Skin epidermis (tissue), 12 donors: Measurements from ENCODE around the gene BRSK2.

Experiments
- H3K27ac ChIP-seq, 21 experiments: fragments of 200-600 bp; sonication (generic) in 11 of 21; one replicate each; pipeline ENCODE4 v1.5.0; 2020; ENCODE audit warnings: mild to moderate bottlenecking in 3 of 21, inconsistent platforms in 2 of 21, moderate library complexity in 2 of 21
- H3K4me3 ChIP-seq, 7 experiments: fragments of 200-600 bp; sonication (generic) in 2 of 7; one replicate each; pipeline ENCODE4 v1.5.0; 2020; ENCODE audit warnings: inconsistent platforms in 2 of 7, mild to moderate bottlenecking in 2 of 7, moderate library complexity in 1 of 7

The BRSK2 gene

DNA sequence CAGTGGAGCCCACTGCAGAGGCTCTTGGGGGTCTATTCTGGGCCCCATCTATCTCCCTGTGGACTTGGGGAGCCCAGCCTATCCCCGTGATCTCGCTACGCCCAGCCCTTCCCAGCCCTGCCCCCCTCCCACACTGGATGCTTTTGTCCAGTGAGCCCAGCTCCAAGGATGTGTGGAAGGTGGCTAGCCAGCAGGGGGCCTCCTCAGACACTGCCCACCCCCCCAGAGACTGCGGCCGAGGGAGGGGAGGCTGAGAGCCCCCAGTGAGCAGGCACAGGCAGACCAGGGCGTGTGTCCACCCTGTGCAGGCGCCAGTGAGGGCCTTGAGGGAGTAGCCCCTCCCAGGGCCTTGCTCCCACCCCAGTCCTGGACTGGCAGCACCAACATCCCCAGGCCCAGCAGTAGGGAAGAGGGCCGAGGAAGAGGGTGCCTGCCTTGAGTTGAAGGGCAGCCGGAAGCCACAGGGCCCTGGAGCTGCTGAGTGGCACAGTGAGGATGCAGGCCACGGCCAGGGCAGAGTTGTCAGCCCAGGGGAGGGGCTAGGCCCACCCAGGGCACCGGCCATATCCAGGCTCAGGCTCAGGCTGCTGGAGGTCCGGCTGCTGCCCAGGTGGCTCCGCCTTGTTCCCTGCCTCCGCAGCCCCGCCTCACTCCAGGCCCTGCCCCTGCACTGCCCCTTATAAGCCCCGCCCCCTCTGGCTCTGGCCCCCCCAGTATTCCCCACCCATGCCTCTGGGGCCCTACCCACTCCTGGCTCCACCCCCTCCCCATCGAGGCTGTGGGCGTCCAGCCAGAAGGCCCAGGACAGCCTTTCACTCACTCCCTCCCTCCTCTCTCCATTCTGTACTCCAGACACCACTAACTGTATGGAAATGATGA, 68.8 kb downstream of the BRSK2 start:
- H3K27ac ChIP-seq, result no peak overlapping the region

DNA sequence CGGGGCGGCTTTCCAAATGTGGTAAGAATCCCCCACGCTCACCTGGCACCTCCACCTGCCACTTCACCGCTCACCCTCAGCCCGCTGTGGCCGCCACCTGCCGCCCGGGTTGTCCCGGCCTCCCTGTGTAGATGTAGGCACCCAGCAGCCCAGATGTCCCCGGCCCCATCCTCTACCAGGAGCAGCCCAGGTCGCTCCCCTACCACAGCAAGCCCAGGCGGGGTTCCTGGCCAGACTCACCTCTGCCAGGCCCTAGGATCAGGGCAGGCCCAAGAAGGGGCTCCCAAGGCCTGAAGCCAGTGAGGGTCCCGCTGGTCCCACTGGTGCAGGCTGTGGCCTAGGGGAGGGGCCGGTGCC, 69.5 kb downstream of the BRSK2 start:
- Histone ChIP-seq H3K4me3 (no peak overlapping the region), H3K27ac (peak overlapping the region in 1 of 21 experiments; percentile 16)

More for the DNA sequence above, 68.8 kb downstream of the BRSK2 start:
- H3K4me3 ChIP-seq, result no peak overlapping the region

DNA sequence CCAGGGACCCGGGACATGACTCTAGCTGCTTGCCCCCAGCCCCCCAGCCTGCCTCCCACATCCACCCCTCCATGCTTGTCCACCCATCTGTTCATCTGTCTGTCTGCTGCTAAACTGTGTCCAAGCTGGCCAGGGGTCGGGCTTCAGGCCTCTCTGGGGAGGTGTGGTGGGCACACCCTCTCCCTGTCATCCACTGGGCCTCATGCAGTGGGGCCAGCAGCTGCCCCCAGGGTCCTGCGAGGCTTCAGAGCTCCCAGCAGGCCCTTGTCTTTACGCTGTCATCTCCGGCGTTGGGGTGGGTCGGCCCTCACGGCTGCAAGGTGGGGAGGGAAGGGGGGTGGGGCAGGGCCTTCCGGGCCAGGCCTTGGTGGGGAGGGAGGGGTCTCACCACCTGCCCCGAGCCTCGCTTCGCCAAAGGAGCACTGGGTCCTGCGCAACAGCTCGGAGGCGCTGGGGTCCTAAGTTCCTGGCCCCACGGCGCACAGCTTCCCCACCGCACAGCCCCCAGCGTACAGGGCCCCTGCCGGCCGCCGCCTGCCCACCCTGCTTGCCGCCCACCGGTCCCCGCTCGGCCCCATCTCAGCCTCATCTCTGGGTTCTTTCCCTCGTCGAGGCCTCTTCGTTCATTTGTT, 70.1 kb downstream of the BRSK2 start:
- Histone ChIP-seq H3K4me3 (no peak overlapping the region), H3K27ac (no peak overlapping the region)

DNA sequence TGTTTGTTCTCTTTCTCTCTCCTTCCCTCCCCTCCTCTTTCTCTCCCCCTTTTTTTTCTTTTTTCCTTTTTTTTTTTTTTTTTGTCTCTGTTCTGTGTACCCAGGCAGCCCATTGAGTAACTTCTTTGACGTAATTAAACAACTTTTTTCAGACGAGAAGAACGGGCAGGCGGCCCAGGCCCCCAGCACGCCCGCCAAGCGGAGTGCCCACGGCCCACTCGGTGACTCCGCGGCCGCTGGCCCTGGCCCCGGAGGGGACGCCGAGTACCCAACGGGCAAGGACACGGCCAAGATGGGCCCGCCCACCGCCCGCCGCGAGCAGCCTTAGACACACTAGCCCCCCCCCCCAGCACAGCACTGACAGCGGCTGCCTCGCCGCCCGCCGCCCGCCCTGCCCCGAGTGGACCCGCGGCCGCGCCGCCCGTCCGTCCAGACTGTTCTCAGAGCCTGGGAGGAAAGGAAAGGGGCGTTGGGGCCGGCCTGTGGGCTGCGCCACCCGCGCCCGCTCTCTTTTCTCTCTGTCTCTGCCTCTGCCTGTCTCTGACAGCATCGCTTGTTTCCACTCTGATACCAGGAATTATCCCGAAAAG, 70.8 kb downstream of the BRSK2 start:
- no peak overlapping the region for H3K27ac ChIP-seq
- no peak overlapping the region for H3K4me3 ChIP-seq

DNA sequence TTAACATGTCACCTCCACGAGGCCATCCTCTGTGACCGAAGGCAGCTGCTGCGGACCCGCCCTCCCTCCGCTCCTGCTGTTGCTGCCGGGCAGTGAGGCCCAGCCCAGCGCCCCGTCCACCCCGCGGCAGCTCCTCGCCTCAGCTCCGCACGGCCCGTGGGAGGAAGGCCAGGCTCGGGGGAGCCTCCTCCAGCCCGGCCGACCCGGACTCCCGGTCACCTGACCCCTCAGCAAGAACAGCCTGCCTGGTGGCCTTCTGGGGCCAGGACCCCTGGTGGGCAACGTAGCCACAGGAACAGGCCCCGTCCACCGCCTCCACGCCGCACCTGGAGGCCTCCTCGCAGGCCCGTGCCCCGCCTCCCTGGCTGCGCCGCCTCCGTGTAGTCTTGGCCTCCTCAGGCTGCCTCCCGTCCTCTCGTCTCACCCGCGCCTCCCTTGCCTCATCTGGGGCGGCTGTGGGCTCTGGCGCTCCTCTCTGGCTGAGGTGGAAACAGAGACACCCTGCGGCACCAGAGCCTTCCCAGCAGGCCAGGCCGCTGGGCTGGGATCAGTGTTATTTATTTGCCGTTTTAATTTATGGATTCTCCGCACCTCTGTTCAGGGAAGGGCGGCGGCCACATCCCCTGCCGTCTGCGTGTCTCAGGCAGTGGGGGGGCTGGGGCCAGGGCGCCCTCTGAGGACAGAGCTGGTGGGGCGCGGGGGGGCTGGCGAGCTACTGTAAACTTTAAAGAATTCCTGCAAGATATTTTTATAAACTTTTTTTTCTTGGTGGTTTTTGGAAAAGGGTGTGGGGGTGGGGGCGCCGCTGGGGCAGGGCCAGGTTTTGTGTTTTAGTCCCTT, 71.5 kb downstream of the BRSK2 start:
- no peak overlapping the region for H3K4me3 ChIP-seq
- no peak overlapping the region for H3K27ac ChIP-seq

DNA sequence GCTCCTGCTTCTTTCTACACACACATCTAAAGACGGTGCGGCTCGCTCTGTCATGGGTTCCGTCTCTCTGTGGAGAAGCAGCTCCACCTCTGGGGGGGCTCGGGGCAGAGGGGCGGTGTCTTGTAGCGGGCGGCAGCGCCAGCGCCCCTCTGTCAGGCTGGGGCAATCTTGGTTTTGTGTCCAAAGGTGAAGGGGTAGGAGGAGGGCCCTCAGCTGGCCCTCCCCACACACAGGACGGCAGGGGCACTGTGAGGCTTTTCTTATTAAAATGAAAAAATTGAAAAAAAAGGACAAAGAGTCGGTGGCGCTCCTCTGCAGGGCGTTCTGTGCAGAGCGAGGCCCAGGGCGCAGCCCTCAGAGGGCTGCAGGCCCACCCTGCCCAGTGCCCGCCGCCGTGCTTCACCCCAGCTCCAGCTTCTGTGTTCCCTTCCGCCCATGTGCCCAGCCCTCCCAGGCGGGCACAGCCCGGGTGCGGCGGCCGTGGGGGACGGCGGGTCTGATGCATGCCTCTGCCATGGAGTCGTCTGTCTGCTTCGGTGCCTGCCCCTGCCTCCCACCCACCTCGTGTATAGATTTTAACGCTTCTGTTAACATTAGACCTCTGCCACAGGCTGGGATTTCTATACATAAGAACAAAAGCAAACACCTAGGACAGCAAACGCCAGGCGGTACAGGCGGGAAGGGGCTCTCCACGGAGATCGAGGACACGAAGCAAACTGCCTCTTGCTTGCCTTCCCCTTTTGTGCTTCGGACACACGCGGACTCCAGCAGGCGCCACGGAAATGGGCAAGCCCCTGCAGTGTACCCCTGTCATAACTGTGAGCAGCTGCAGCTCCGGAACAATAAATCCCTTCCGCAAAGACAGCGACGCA, 72.3 kb downstream of the BRSK2 start:
- no peak overlapping the region for H3K27ac ChIP-seq
- no peak overlapping the region for H3K4me3 ChIP-seq

DNA sequence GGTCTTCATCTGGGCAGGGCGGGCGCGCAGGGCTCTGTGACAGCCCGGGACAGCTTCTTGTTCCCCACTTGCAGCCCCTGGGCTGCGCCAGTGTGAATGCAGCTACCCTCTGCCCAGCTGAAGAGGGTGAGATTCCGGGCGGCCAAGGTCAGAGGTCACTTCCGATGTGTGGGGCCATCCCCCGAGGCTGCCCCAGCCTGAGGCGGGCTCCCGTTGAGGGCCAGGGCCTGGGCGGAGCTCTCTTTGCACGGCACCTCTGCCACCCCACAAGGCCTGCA, 72.9 kb downstream of the BRSK2 start:
- Histone ChIP-seq H3K27ac (no peak overlapping the region), H3K4me3 (no peak overlapping the region)

DNA sequence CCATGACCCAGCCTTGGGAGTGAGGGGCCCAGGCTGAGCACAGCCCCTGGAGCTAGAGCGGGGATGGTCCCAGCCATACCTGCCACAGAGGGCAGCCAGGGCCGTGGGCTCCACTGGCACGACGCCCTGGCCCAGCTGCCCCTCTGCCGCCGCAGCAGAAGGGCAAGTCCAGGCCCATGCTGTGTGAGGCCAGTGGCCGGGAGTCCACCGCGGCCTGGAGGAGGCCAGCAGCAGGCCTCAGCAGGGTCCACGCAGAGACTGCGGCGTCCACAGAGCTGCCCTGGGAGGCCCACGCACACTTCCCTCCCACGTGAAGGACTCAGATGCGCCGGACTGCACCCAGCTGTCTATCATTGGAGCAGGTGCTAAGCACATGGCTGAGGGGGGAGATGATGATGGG, 73.3 kb downstream of the BRSK2 start:
- H3K4me3 ChIP-seq, result no peak overlapping the region
- H3K27ac ChIP-seq, result no peak overlapping the region

DNA sequence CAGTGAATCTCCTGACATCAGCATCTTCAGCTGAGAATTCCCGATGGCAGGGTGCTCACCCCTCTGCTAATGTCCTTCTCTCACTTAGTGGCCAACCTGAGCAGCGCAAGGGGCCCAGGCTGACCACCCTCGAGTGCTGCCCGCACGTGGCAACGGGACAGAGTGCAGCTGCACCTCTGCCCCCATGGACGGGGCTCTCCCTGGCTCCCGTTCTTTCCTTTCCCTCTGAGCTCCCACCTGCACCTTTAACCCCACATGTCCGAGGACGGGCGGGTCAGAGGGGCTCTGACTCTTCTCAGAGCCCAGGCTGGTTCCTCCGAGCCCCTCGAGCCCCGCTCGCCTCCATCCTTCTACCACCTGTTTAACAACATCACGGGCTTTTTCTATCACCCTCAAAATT, 77.0 kb downstream of the BRSK2 start:
- no peak overlapping the region for H3K27ac ChIP-seq
- H3K4me3 ChIP-seq, result no peak overlapping the region

DNA sequence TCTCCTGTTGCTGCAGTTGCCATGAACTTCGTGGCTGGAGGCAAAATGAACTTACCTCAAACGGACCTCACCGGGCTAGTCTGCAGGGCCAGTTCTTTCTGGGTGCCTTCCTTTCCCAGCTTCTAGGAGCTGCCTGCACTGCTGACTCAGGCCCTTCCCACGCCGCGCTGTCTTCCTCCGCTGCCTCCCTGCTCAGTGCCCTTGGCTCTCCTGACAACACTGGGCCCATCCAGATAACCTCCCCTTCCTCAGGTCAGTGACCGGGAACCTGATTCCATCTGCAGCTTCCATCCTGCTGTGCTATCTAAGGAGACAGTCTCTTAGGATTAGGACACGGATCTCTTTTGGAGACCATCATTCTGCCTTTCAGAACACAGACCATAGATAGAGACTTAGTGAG, 77.5 kb downstream of the BRSK2 start:
- Histone ChIP-seq H3K4me3 (no peak overlapping the region), H3K27ac (no peak overlapping the region)

DNA sequence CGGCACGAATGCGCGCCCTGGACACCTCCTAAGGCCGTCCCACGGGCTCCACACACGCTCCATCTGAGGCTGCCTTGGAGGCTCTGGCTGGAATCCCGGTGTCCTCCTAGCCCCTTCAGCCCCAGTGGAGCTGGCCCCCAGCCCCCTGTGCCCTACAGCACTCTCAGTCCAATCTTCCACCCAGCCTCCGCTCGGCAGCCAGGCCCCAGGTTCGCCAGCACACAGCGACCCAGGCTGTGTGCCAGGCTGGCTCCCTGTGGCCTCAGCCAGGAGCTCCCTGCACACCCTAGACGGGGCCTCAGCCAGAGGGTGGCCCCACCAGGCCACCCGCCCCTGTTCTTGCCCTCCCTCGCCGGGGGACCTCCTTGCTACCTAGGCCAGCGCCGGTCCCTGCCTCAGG, 78.3 kb downstream of the BRSK2 start:
- H3K4me3 ChIP-seq, result no peak overlapping the region
- H3K27ac ChIP-seq, result no peak overlapping the region

DNA sequence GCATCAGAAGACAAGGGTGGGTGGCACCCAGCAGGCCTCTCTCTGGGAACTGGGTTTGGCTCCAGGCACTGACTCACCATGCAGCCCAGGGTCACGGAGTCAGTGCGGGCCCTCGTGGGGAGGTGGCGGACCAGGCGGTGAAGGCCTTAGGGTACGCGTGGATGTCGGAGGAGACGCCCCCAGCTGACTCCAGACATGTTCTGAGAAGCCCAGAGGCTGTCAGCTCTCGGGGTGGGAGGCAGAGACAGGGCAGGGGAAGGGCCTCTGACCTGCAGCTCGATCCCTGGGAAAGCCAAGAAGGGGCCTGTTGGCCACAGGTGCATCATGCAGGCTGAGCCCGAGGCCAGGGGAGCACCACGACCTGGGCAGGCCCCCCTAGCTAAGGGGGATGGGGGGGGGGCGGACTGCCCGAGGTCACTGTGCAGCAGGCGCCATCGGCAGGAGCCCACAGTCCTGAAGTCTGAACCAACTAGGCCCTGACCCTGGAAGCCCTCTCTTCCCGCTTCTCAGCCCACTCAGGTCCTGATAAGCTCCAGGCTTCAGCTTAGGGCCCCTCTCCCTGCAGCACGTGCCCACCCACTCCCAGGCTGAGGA, 78.8 kb downstream of the BRSK2 start:
- no peak overlapping the region for H3K27ac ChIP-seq
- no peak overlapping the region for H3K4me3 ChIP-seq

DNA sequence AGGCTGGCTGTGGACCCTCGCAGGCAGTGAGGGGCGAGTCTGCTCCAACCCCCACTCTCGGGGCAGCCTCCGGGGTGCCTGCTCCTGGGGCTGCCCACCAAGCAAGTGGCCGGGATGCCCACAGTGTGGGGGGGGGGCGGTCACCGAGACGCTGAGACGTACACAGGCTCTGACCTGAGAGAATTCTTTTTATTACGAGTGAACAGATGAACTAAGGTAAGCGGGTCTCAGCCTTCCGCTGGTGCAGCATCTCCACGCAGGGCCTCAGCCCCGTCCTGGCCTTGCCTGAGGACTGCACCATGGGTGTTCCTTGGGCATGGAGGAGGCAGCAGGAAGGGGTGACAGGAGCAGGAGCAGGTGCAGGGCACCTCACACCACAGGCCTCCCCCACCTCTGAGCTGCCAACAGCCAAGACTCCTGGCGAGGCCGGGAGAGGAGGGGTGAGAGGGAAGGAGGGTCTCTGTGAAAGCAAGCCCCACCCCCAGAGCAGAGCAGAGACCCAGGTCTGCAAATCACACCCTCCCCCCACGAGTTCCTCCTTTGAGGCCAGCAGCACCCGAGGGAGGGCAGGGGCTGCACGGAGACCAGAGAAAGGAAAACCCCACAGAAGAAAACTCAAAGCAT, 79.7 kb downstream of the BRSK2 start:
- Histone ChIP-seq H3K27ac (no peak overlapping the region), H3K4me3 (no peak overlapping the region)

DNA sequence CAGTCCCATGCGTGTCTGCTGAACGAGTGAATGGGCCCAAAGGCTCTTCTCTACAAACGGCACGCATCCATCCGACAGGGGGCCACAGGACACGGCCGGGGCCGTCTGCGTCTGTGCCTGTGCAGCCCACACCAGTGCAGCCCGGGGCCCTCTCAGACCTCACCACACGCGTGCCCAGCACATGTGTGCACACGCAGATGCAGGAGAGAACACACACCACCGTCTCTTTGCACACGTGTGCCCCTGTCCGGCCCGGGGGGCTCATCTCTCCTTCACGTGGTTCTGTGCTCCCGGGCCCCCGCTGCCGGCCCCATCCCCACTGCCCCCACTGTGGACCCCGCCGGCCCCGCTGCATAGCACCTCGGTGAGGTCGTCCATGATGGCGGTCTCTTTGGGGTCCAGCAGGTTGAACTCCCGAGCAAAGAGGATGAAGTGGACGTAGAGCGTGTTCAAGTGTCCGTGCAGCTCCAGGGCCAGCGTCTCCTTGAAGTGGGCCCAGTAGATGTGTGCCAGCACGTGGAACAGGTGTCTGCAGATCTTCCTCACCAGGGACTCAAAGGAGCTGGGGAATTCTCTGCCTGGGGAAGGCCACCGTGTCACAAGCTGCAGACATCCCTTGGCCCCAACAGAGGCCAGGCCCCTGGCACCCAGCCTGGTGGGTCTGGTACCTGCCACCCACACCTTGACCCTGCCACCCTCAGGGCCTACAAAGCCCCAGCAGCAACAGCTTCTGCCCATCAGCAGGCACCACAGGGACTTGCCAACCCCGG, 80.4 kb downstream of the BRSK2 start:
- Histone ChIP-seq H3K27ac (no peak overlapping the region), H3K4me3 (no peak overlapping the region)

DNA sequence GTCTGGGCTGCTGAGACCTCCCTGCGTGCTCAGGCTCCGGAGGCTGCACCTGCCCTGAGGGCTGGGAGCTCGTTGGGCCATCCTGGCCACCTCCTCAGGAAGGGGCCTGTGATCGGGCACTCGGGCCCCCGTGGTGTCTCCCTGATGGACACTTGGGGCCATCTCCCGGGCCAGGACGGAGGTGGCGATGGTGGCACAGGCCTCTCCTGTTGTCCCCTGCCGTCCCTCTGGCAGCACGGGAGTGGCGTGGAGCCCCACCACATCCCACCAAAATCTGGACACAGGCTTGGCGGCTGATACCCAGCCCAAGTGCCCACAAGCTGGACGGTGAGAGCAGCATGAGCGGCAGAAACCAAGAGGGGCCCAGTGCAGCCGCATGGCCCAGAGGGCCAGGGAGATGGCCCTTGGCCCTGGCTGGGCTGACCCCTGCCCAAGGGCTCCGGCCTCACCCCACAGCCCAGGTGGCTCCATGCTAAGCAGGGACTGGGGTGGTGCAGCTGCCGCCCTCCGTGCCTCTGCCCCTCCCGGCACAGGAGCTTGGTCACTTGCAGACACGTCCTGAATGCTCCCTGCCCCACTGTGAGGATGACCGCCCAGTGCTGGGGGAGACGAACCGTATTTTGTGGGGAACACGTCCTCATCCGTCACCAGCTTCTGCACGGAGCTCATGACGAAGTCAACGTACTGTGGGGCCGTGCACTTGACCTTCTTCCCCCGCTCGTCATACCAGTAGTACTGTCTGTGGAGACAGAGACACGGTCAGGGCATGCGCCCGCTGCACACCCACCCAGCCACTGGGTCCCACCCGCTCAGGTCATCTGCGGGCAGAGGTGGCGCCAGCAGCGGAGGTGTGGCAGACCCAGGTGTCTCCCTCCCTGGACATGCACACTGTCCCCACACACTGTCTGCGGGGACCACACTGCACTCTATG, 81.2 kb downstream of the BRSK2 start:
- no peak overlapping the region for H3K27ac ChIP-seq
- no peak overlapping the region for H3K4me3 ChIP-seq

DNA sequence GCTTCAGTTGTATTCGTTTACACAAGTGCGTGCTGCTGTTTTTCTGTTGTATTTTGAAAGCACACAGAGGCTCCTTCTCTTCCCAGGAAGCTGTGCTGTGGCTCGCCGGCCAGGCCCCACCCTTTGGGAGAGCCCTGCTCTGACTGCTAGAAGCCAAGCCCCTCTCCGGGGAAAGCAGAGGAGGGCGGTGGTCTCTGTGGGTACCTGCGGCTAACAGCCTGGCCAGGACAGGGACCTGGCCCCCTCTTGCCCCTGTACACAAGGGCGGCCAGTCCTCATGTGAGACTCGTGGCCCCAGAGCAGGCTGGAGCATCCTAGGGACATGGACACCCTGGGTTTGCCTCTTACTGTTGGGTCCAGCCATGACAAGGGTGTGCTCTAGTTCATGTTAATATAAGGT, 82.0 kb downstream of the BRSK2 start:
- Histone ChIP-seq H3K27ac (no peak overlapping the region), H3K4me3 (no peak overlapping the region)
